HK-2 (cell line): ENCODE data around the gene GRID1.

Experiments
- DNase-seq: peaks from one replicate; pipeline ENCODE4 v3.0.0-alpha.2; 2018; ENCODE audit not compliant: unreplicated experiment

Gene GRID1

DNA sequence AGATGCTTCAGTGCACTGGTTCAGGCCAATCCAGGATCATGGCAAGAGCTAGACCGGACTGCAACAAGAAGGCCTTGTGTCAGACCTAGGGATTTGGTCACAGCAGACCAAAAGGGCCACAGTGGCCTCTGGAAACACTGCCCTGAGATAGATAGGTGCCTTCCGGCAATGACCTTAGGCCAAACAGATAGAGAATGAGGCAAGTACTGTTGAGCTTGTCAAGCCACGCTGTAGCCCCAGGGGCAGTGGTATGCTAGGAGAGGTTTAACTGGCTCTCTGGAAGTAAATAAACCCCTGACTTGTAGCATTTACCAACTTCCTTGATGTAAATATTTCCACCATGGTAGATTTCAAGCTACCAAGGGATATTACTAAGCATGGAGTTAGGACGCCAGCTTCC is 197.5 kb downstream of the GRID1 start:
- DNase-seq, result no peak

DNA sequence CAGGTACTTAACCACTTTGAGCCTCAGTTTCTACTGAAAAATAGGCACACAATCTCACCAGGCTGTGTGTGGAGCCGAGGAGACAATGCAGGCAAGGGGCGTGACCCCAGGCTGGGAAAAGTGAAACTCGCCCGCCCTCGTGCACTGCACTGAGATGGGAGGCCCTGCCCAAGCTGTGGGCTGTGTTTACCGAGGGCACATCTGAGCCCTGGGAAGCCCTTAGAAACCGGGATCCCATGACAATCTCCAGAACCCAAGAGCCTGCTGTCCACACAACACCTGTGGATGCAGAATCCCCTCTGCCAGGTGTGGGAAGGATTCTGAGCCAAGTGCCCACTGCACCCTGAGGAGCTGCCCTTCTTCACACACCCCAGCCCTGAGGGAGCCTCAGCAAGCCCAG is 198.3 kb downstream of the GRID1 start:
- DNase-seq, result no peak

DNA sequence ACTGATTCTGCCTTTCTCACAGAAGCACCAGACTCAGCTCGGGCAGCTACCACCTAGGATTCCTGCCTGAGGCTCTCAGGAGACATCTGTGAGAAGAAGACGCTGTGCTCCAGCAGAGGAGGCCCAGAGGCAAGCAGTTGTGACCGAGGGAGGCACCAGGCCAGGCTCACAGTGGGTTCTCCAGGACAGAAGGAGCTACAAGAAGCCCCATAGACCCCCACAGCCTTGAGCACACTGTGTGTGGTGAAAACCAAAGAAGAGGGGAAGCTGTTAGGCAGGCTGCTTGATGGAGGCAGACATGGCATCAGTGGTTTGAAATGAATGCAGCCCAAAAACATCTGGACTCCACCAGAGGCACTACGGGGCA is 198.8 kb downstream of the GRID1 start:
- no peak for DNase-seq

DNA sequence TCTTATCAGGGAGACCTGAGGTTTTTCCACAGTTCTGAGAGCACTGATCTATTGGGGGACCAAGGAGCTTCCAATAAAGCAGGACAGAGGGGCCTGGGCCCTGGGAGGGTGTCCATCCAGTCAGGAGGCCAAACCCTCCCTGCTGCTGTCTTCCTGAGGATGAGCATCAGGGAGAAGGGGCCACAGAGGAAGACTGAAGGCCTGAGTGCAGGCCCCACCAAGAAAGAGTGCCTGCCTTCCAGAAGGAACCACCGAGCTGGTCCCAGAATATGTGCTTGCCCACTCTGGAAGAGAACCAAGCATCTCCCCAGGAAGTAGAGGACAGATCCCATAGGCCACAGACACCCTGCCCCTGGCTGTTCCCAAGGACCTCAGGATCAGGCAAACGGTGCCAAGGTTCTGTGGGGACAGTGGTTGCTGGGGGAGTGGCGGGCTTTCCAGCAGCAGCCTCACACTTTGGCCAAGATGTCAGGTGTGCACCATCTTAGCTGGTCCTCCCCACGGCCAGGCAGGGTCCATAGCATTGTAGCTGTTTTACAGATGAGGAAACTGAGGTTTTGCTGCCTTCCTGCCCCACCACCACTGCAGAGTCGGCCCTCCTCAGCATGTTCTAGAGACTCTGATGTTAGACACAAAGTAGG is 199.4 kb downstream of the GRID1 start:
- no peak for DNase-seq

DNA sequence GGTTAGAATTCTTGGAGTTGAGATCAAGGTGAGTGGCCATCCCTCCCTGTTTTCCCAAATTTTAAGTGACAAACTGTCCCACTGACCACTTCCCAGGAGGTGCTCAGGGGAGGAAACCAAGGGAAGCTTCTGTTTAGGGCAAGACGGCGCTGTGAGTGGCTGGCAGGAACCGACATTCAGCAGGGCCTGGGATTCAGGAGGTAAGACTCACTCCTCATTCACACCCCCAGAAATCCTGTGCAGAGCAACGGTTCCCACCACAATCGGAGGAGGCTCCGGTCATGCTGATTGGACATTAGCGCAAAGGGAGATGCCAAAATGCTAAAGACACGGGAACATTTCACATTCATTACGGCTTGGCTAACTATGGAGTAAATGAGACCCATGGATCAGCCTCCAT is 200.9 kb downstream of the GRID1 start:
- DNase-seq, result no peak

DNA sequence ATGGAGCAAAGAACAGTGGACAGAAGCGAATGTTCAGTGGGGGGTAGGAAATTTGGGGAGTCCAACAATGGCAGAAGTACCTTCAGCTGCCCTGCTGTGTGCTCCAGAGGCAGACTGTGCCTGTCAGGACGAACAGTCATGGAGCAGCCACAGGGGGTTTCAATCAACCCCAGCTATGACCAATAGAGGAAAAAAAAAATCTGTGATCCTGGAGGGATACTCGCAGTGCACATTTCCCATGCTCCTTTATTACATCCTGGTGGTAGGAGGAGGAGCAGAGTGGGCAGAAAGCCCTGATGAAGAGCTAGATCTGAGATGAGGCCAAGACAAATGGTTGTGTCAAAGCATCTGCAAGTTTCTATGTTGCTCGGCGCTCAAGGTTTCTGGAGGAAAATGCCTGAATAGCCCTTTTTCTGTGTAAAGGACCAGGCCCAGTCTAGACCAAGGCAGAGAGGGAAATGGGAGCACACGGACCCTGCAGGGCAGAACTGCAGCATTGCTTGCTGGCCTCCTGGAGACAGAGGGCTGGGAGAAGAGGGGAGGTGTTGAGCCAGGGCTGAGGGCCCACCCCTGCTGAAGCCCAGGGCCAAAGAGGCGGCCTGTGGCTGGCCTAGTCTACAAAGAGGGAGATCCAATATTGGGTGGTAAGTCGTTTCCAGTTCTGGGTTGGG is 201.5 kb downstream of the GRID1 start:
- DNase-seq, result no peak

DNA sequence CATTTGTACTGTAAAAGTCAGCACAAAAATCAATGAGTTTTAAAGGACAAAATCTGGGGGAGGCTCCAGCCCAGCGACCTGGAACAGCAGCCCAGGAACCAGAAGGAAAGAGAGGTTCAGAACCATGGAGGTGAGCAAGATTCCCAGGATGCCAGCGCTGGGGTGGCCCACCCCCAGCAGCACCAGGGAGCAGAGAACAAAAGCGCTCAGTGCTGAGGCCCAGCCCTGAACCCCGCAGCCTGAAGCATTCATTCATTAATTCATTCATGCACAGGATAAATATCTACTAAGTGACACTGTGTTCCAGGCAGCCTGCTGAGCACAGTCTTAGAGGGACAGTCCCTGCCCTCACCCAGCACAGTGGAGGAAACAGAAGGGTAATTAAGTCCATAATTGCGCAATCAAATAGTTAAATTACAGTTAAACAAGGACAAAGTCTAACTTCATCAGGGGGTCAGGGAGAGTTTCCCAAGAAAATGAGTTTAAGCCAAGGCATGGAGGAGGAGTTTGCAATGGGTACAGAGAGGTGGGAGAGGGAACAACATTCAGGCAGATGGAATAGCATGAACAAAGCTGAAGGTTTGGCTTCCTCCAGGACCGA is 202.3 kb downstream of the GRID1 start:
- no peak for DNase-seq

DNA sequence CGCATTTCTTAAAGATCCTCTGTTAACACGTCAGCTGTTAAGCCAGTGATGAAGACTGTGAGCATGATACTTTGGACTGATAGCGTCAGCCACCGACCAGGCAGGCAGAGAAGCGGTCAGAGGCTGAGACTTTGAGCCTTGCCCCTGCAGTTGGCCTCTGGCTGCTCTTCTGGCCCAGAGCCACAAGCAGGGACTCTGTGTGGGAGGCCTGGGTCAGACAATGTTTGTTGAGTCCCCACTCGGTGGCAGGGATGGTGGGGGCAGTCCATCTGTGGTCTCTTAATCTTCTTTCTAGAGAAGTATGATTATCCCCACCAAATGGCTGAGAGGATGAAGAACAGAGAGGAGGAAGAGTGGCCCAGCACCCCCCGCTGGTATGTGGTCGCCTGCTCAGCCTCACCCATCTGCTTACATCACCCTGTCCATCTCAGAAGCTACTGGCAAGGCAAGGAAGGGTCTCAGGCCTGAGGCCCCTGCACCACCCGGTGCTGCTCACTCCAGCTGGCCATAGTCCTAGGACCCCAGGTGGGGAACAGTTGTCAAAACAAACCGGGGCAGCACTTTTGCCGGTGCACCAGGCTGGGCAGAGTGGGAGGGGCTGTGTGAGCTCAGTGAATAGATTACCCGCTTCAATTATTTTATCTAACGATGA is 202.9 kb downstream of the GRID1 start:
- DNase-seq, result no peak

DNA sequence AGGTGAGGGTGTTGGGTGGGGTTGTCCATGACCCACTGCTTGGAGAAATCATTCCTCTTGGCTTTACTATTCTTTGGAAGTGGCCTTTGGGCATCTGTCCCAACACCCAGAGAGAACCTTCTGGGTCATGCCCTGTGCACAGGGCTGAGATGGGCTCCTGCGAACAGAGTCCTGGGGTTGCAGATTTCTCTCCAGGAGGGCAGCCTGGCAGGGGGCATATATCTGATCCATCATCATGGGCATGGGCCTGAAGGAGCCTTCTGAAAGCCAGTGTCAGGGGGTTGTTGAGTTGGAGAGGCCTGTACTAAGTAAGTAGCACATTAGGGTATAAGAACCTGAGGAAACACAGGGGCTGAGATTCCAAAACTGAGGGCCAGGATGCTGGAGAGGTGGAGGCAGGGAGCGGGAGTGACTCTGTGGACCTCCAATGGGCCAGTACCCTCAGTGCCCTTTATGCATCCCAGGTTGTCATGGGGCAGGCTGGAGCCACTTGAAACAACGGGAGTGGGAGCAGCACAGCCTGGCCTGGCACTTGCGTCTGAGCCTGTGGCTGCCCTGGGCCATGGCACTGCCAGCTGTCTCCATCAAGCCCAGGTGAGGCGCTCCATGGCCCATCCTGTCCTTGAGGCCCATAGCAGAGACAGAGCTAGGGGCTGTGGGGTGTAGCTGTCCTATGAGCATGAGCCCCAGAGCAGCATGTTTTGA is 203.7 kb downstream of the GRID1 start:
- DNase-seq, result no peak

DNA sequence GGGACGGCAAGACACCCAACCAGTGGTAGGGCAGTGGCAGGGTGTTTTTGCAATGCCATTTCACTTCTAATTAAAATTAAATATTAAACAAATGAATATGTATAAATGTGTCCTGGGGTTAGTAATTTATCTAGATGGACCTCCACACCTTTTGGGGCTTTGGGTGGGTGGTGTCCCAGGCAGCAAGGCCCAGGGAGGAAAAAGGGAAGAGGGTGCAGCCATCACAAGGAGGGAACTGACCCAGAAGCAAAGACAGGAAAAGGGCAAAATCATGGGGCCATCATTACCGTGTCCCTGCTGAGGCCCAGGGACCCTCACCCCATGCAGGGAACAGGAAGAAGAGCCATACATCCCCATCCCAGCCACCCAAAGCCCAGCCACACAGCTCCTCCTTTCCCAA is 204.6 kb downstream of the GRID1 start:
- DNase-seq, result no peak

DNA sequence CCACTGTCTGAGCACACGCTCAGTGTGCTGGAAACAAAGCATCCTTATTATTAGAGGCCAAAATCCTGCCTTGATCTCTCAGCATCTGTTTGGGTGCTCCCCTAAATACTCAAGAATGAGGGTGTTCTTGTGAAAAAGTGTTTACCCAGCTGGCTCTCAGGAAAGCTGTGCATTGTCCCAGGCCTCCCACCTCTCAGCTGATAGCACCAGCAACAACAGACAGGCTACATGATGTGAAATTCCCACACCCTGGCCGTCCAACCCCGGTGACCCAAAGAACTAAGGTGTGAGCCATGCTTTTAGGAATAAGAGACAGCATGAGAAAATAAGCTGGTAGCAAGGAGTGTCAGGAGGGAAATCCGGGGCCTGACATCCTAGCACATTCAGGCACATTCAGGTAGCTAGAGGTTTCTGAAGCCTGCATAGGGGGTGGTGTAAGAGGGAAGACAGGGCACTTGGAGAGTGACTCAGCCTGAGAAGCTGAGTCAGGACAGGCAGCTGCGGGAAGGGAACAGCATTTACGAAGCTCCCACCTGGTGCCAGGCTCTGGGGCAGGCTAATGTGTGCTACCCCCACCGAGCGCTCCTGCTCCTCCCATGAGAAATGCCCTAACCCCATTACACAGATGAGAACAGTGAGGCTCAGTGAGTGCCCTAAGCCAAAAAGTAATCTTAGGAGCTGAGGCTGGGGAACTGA is 205.6 kb downstream of the GRID1 start:
- DNase-seq, result peak; percentile 38

DNA sequence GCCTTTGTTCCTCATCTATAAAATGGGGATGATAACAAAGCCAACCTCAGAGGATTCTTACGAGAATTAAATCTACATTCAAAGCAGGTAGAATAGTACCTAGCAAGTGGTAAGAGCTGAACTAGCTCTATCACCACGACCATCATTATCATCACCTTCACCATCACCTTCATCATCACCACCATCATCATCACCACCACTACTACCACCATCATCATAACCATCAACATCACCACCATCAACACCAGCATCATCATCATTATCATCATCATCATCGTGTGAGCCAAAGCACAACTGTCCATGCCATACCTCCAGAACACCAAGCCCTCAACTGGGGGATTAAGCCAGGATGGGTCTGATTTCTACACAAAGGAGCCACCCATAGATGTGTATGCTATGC is 206.8 kb downstream of the GRID1 start:
- DNase-seq, result no peak

DNA sequence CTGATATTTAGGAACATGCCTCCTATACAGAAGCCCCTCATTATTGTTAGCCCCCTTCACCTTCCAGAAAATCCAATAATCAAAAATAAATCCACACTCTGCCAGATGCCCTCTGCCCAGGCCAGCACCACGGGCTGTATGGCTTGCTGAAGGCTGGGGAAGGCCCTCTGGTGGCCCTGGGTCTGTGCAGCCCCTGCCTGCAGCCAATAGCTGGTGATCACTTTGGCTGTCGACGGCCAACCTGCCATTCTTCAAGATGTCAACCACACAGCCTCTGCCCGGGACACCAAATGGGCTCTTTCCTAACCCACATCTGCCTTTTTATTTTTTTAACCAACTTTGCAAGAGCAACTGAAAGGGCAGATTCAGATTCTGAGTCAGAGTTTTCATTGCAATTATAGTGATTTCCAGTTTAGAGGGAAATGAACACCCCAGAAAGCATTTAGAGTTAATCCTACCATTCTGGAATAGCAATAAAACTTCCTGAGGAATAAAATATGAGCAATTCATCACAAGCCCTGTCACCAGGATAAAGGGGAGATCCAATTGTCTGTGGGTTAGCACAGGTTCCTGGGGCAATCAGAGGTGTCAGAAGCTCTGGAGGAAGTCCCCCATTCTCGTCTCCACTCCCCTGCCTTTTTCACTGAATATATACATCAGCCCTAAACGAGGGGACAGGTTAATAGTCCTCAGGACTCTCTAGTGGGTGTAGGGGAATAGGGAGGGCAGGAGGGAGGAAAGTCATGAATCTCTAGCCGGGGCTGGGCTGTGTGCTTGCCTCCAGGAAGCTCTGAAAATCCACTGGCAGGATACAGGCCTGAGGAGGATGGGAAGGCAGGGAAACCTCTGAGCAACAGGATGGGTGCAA is 211.3 kb downstream of the GRID1 start:
- DNase-seq, result no peak

DNA sequence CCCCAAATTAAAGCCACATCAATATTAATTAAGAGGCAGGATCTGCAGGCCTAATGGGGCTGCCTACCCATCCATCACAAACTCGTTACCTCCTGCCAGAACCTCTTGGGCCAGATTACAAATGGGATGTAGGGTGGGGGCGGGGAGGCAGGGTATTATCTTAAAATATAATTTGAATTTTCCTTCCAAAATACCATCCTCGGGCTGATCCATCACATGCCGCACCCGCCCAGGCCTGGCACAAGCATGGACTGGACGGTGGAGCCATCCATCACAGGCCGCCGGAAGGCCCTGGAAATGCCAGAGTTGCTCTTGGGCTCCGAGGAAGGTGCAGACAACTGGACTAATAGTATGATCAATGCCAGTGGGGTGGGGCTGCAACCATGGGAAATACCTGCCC is 212.8 kb downstream of the GRID1 start:
- no peak for DNase-seq

DNA sequence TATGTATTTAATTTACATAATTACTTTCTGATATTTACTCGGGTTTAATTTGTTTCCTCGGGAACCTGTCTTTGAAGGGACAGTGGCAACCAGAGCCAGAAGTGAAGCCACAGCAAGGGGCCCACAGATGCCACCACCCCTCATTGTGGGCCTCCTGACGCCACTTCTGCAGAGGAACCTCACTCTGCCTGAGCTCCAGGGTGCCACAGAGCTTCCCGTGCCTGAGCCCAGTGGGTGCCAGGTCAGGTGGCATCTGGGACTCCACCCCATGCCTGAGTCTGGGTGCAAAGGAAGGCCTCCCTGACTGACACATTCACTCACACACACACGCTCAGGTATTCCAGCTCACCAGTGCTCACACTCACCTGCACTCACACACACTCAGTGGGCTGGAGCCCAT is 213.7 kb downstream of the GRID1 start:
- no peak for DNase-seq

DNA sequence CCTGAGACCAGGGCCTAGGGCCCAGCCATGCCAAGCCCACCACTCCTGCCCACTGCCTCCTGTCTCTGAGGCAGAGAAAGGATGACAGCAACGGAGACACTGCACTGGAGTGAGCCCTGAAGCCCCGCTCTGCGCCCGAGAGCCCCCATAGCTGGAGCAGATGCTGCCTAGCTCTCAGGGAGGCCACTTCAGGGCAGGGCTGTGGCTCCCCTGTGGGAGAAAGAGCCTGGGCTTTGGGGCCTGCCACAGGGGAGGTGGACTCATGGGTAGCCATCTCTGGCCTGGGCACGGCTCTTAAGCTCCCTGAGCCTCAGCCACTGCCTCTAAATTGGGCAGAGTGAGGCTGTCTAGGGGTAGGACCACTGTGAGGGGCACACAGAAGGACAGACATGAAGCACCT is 214.2 kb downstream of the GRID1 start:
- DNase-seq, result no peak

DNA sequence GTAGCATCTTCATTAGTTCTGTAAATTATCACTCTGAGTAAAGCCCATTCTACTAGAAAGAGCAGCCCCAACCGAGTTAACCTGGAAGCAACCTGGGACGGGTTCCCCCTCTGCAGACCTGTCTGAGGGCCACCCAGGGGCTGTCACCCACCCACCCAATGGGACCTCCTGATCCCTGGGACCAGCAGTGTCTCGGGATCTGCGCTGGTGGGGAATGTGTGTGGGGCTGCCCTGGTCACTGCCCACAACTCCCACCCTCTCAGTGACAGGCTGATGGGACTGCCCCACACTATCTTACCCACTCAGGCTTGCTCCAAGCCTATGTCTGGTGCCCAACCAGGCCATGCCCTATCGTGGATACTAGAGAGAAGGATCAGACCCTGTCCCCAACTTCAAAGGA is 215.0 kb downstream of the GRID1 start:
- no peak for DNase-seq

DNA sequence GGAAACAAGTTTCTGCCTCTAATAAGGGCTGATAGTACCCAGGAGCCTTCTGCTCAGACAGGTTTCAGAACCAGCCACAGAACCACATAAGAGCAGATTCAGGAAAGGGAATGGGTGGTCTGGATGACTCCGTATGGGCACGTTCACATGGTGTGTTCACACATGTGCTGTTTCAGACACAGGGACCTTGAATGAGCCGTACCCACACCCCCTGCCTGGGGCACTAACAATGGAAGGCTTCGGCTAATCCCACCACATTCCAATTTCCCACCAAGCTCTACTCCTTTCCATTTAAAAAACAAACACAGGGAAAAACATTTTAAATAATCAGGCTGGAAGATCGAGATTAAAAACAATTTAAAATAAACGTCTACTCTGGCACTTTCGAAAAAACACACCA is 217.3 kb downstream of the GRID1 start:
- DNase-seq, result no peak

DNA sequence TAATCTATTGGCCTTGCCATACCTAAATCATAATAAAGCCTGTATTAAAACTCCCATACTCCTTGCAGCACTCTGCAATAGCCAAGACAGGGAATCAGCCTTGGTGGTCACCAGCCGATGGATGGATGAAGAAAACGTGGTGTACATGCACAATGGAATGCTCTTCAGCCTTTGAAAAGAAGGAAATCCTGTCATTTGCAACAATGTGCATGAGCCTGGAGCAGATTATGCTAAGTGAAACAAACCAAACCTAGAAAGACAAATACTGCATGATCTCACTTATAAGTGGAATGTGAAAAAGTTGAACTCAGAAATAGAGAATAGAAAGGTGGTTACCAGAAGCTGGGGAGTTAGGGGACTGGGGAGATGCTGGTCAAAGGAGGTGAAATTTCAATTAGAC is 218.5 kb downstream of the GRID1 start:
- DNase-seq, result no peak

DNA sequence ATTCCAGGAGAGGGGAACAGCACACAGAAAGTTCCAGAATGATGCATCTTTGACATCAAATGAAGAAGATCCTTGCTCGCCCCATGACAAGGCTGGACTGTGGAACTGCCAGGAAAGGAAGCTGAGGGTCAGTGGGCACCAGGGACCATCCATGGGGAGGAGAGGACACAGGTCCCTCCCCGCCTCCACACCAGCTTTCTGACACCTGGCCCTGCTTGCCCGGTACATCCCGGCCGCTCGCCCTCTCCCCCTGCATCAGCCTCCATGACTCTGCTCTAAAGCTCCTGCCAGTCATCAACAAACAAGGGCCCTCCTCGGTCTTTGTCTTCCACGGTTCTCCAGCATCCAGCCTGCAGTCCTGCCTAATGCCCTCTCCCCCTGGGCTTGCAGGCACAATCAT is 222.3 kb downstream of the GRID1 start:
- no peak for DNase-seq

DNA sequence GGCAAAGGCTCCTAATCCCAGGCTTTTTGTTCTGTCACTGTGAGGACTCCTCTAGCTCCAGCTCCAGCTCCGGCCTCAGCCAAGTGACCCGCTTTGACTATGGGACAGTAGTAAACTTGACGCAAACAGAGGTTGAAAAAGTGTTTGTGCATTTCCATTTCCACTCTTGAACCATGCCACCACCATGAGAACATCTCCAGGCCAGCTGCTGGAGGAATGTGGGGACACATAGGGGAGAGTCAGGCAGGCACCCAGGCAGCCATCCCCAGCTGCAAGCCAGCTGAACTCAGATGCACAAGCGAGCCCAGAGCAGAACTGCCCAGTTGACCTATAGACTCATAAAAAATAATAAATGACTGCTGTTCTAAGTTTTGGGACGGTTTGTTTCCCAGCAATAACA is 224.7 kb downstream of the GRID1 start:
- DNase-seq, result no peak
